Brain microvascular endothelial cell (primary cell): ENCODE data around the gene SKA3.
"Not testable (repeated sequence)": the region's sequence is repeated elsewhere in the genome, so short reads cannot be mapped to it uniquely, and the experiment has no call there.

Experiments used
- DNase-seq: peaks from one replicate; pipeline ENCODE4 v3.0.0-alpha.2; 2020
- H3K27ac ChIP-seq: fragments of 250-450 bp; sonication (Bioruptor Pico); 2 replicates; pipeline ENCODE4 v1.5.1; 2020; ENCODE audit warnings: mild to moderate bottlenecking, moderate library complexity
- H3K27me3 ChIP-seq: fragments of 250-450 bp; sonication (Bioruptor Pico); replicated peaks from 2 replicates; pipeline ENCODE4 v1.5.1; 2020; ENCODE audit warnings: mild to moderate bottlenecking
- H3K36me3 ChIP-seq: fragments of 250-450 bp; sonication (Bioruptor Pico); replicated peaks from 2 replicates; pipeline ENCODE4 v1.5.1; 2020; ENCODE audit warnings: mild to moderate bottlenecking
- H3K4me3 ChIP-seq: 2 replicates; pipeline ENCODE4 v1.5.1; 2011; ENCODE audit warnings: low read depth, mild to moderate bottlenecking, control low read depth, low read length, moderate library complexity
- CTCF ChIP-seq: IDR thresholded peaks from 2 replicates; pipeline ENCODE4 v1.5.1; 2011; ENCODE audit warnings: low read depth, mild to moderate bottlenecking, moderate library complexity, low read length, control low read depth, inconsistent platforms; ENCODE audit errors: missing control alignments
- in situ Hi-C: cut with HindIII; loops from 2 replicates; pipeline ENCODE4 v1.10.0; 2017; ENCODE audit warnings: low sequenced_read_pairs, low pct_ligation_motif_present

SKA3 gene

GRCh38 chr13:21186410-21186809, 10.1 kb upstream of the SKA3 start:
- in situ Hi-C loops, H3K27me3 ChIP-seq, DNase-seq, H3K36me3 ChIP-seq, H3K27ac ChIP-seq, H3K4me3 ChIP-seq: not testable (repeated sequence)

GRCh38 chr13:21181671-21182070, 5.3 kb upstream of the SKA3 start:
- Histone ChIP-seq H3K4me3 (no peak overlapping the region), H3K36me3 (no peaks in the 10 kb centered on the region), H3K27ac (no peak overlapping the region), H3K27me3 (no peaks in the 10 kb centered on the region)
- no peak for DNase-seq
- in situ Hi-C loops: no loop called here
- TF ChIP-seq CTCF: no peak

GRCh38 chr13:21176982-21177284, 581 bp upstream of the SKA3 start:
- Histone ChIP-seq H3K4me3 (peak overlapping the region; percentile 90), H3K27ac (peak overlapping the region; percentile 76), H3K27me3 (no peaks in the 10 kb centered on the region), H3K36me3 (no peaks in the 10 kb centered on the region)
- DNase-seq: no peak
- no peak for TF ChIP-seq CTCF
- in situ Hi-C loops: no loop called here

- peak; percentile 11 for DNase-seq
- H3K36me3 ChIP-seq: no peaks in the 10 kb centered on the region
- H3K27me3 ChIP-seq: no peaks in the 10 kb centered on the region
- no peak for TF ChIP-seq CTCF
- H3K27ac ChIP-seq: peak overlapping the region; percentile 76
- in situ Hi-C loops: no loop called here
- H3K4me3 ChIP-seq: peak overlapping the region; percentile 90
Observed at GRCh38 chr13:21175656-21176214, 617 bp downstream of the SKA3 start.

GRCh38 chr13:21173767-21174166, 2.6 kb downstream of the SKA3 start:
- H3K27ac ChIP-seq, H3K36me3 ChIP-seq, H3K4me3 ChIP-seq, in situ Hi-C loops, DNase-seq, H3K27me3 ChIP-seq: not testable (repeated sequence)

- no peak for TF ChIP-seq CTCF
- Histone ChIP-seq H3K36me3 (no peaks in the 10 kb centered on the region), H3K27me3 (no peaks in the 10 kb centered on the region), H3K4me3 (no peak overlapping the region), H3K27ac (no peak overlapping the region)
- in situ Hi-C loops: no loop called here
- DNase-seq: no peak
Observed at GRCh38 chr13:21171420-21171819, 4.9 kb downstream of the SKA3 start.

GRCh38 chr13:21165606-21166005, 10.7 kb downstream of the SKA3 start:
- DNase-seq, H3K36me3 ChIP-seq, in situ Hi-C loops, H3K4me3 ChIP-seq, H3K27me3 ChIP-seq, H3K27ac ChIP-seq: not testable (repeated sequence)
